HG02943 (cell line): ENCODE data around the gene DTHD1.

ENCODE experiments used
- ATAC-seq: cut with Tn5 transposase; IDR thresholded peaks from one replicate; pipeline ENCODE4 v1.9.1; 2021; ENCODE audit warnings: mild to moderate bottlenecking, low read depth, moderate library complexity; ENCODE audit not compliant: unreplicated experiment

DTHD1 gene

DNA sequence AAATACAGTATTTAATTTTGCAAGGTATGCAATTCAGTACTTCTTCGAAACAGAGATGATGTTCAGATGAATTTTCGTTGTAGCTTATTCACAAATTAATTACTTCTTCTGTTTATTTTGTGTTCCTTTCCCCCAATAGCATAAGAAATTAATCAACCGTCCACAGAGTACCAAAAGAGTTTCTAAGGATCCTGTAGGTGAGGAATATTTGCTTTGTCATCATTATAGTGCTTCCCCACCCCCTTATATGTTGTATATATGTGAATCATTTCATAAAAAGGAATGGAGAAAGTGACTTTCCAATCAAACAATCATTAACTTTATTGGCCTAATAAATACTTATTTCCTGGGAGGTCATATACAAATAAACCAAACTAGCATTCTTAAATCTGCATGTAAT lies 57.6 kb downstream of the DTHD1 start:
- ATAC-seq: no peak

DNA sequence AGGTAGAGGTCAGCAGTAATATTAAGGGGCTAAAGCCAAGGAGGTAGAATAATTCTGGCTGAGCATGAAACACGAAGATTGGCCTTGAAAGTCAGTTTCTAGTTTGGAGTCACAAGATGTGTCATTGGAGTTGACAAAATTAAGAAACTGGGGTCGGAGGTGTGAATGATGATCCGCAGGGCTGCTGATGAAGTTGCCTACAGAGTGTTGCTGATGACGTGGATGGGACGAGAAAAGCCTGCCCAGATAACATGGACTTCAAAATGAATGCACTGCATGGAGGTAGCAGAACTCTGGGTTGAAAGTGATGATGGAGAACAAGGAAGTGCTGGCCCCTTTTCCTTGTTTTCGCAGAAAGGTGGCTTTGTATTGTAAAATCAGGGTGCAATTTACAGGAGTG lies 60.5 kb downstream of the DTHD1 start:
- ATAC-seq: no peak

DNA sequence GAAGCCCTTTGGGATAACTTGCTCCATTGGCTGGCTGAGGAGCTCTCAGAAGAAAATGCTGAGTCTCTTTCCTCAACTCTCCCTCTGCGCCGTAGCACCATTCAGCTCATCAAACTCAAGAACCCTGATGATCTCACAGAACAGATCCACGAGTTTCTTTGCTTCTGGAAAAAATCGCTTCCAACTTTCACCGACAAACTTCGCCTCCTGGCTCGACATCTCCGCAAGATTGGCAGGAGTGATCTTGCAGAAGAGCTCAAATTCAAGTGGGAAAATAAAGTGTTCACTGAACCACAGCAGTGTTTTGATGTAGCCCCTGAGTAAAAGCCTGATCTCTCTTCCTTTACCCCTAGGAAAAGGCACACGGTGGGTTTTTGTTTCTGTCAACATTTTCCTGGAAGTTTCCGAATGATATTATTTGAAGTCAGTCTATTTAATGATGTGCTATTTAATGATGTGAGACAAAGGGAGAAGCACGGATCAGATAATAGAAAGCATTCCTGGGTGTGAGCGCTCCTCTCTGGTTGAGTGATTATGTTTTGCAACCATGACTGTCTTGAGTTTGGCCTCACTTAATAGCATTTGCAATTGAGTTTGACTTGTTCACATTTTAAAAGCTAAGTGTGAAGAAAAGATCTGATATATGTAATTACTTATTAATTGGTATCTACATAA lies 62.2 kb downstream of the DTHD1 start:
- ATAC-seq: no peak

DNA sequence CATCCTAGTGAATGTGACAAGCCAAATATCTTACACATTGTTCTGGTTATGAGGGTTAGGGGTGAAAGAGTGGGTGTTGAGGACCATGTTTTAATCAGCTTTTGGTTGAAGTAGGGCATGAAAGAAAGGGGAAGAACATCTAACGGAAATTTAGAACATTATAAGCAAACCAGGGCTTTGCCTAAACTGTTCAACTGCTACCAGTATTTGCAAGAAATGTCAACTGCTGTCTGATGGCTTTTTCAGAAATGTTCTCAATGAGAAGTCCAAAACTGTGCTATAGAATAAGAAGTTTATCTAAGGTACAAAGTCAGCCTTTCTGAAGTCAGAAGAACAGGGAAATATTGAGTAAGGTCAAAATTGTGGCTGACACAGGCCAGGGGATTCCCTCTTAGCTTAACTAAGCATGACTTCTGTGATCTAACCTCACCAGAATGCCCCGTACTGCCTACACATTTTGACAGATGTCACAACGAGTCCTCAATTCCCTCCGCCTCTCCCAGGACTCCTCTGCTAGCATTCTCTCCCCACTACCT lies 67.1 kb downstream of the DTHD1 start:
- peak; percentile 84 for ATAC-seq

DNA sequence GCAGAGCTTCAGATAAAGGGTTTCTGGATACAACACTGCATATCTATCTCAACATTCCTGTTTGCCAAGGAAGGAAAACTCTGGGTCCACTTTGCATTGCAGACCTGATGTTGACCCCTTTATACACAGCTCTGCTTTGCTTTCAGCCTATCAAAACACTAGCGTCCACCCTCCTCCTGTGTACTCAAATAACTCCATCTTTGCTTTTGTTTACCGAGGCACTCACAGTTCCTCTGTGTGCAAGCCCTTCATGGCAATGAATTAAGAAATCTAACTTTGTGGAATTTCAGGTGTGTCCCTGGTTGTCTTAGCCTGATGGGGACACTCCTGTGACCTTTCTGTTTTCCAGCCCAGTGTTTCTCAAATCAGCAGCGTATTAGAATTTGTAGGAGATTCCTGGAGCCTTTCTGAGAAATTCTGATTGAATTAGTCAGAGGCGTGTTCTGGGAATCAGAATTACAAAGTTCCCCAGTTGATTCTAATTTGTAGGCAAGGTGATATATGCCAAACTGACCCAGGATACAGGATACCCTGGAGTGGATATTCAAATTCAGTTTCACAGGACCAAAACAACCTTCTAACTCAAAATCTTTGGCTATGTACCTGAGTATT lies 68.6 kb downstream of the DTHD1 start:
- ATAC-seq: no peak

DNA sequence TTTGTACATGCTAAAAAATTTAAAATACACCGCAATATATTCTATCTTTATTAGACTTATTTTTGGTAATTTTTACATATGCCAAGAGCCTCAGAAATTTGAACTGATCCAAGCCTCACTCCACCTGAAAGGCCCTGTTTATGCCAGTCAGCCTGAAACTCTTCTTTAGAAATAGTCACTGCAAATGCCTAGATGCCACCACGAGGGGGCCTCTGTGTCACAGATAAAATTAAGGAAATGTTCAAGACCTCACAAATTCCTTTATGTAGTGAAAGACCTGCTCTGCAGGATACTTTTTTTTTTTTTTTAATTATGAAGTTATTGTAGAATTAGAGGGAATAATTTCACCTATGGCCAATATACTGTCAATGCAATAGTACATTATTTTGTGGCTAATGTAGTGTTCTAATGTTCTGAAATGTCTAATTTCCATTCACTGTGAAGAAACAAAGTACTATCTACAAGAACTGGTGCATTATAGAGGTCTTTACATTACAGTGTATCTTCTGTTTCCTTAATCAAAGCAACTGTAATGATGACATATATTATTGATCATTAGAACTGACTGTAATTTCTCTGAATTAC lies 69.8 kb downstream of the DTHD1 start:
- ATAC-seq: no peak

DNA sequence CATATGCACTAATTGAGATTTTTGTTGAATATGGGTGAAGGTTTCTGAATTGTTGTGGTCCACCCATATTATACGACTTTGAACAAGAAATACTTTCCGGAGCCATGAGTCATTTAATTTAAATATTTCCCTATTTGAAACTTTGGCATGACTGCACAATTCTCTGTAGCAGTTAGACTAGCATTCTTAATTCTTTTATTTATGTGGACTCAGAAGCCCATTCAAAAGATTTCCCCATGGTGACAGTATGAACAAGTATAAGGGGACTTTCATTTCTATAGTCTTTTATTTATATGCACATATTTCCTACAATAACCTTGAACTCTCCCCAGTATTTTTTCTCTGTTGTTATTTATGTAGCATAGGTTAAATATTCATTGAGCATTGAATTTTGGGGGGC lies 72.6 kb downstream of the DTHD1 start:
- ATAC-seq: no peak

DNA sequence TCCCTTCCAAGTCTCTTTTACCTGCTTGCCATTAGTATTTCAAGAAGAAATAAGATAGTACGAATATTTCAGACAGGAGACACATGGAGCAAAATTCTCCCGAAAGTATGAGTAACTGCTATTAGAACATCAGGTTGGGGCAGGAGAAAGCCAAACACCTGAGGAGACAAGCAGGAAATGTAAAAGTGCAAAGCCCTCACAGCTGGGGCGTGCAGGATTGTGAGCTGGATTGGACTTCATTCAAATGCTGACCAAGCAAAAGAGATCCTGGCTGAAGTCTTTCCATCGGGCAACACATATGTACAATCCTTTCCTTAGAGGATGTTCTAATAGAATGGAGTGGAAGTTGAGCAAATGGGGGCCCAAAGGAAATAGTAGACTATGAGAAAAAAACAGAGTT lies 76.8 kb downstream of the DTHD1 start:
- no peak for ATAC-seq

DNA sequence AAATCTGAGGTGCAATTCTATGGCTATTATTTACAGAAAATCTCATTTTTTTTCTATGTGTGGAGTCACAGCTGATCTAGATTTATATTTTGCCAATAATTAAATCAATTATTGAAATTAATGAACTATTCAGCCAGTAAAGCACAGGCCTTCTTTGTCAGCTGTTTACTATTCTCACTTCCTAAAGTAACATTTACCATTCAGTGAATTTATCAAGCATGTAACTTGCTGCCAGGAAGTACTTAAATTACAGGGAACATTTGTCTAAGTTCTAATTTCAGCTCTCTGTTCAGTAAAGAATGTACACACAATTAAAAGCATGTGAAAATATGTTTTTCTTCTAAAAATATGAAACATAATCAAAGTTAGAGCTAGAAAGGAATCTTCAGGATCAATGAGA lies 79.3 kb downstream of the DTHD1 start:
- ATAC-seq: no peak

DNA sequence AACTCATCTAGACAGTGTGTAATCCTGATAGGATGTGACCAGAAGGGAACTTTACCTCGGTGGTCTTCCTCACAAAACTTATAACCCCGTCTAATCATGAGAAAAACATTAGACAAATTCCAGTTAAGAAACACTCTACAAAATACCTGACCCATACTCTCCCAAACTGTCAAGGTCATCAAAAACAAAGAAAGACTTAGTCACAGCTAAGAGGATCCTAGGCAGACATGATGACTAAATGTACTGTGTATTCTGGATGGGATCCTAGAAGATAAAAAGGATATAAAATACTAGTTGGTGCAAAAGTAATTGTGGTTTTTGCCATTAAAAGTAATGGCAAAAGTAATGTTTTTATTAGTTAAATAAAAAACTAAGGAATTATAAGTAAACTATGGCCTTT lies 81.6 kb downstream of the DTHD1 start:
- no peak for ATAC-seq

DNA sequence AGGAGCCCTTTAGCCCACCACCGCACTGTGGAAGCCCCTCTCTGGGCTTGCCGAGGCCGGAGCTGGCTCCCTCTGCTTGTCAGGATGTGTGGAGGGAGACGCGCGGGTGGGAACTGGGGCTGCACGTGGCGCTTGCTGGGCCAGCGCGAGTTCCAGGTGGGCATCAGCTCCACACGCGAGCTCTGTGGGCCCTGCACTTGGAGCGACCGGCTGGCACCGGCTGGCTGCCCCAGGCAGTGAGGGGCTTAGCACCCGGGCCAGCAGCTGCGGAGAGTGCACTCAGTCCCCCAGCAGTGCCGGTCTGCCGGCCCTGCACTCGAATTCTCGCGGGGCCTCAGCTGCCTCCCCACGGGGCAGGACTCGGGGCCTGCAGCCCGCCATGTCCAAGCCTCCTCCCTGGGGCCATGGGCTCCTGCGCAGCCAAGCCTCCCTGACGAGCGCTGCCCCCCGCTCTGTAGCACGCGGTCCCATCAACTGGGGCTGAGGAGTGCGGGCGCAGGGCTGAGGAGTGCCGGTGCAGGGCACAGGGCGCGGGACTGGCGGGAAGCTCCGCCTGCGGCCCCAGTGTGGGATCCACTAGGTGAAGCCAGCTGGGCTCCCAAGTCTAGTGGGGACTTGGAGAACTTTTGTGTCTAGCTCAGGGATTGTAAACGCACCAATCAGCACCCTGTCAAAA lies 93.6 kb downstream of the DTHD1 start:
- no peak for ATAC-seq

DNA sequence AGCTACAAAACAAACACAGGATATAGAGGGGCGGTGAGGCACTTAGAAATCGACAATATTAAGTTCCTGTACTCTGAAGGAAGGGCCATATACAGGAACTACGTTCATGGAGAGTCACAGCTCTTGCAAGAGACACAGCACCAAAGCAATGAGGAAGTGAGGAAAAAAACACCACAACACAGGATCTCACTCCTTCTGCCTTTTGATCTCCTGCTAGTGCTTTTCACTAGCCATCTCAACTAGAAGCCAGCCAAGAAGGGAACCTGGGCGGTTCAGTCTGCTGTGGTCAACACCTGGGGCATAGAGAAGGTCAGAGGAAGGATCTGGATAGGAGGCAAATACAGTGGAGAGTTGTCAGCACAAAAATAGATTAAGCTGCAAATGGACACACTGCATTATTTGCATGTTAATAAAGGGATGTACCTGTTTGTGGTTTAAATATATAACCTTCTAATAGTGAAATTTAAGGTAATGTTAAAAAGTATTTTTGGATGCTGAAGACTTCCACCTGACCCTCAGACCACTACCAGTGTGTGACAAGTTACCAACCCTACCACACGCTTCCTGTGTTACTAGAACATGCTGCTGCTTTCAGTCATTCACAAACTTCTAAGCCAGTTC lies 104.6 kb downstream of the DTHD1 start:
- ATAC-seq: peak; percentile 89

DNA sequence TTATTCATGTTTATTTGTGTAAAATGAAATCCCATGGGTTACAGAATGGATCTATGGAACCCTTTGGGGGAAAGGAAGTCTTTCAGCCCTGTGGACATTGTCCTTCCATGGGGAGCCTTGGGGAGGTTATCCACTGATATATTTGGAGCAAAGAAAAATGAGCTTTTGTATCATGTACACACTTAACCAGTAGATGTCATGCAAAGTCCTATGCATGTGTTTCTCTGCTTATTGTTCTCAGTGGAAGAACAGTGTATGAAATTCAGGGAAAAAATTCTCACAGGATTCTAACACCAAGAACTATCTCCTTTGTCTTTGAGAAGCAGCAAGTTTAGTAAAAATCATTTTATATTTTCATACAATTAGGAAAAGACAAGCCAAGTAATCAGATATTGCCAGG lies 105.3 kb downstream of the DTHD1 start:
- ATAC-seq: no peak

DNA sequence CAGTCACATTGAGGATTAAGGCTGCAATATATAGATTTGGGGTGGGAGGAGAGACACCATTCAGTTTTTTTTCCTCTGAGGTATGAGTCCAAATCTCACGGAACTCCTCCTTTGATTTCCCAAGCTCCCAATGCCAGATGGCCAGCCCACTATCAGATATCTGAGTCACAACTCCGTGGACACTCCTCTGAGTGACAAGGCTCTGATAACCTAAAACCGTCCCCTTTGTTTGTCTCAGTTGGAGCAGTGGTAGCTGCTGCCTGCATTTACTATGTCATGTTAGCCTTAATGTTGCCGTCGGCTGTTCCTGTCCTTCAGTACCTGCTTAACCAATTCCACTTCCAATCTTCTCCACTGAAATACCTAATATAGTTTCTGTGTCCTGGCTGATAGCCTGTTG lies 107.3 kb downstream of the DTHD1 start:
- ATAC-seq: no peak

DNA sequence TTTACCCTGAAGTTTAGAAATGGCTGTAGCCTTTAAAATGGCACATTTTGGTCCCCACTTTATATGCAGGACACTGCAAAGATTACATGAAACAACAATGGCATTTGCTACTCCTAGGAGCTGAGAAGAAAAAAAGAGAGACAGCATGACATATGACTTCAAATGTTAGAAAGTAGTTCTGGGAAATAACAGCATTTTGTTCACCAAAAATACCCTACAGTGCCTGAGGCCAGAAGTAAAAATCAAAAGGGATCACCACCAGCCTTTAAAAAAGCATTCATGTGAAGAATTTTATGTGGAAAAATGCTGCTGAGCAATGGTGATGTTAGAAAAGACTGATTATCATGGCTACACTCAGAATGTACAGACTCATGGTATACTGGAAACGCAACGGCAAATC lies 110.0 kb downstream of the DTHD1 start:
- no peak for ATAC-seq

DNA sequence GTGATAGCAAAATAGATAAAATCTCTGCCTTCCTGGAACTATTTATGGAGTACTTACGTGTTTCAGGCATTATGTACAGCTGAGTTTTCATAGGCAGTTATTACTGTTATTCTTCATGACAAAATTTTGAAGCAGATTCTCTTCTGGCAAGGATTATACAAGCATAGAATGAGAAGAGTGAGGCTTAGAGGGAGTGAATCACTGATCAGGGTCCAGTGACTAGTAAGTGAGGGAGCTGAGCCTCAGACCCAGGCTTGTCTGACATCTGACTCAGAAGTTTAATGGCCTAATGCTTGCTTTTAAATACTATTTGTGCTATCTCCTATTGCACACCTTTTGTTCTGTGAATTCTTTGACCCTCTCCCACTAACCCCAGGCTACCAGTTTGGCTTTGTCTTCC lies 110.6 kb downstream of the DTHD1 start:
- ATAC-seq: no peak

DNA sequence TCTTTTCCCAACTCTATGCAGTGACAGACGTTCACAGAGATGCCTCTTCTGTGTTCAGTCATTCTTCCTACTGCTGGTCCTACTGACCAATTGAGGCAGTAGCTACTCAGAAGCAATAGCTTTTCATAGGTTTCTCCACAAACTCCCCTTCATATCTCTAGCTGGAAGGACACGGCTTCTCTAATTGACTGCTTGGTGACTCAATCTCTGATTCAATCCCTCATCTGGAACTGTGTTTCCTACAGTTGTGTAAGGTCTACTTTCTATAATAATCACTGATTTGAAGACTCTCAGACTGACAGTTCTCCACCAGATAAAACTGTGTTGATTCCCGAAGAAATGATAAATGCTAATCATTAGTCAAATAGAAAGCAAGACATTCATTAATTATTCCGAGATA lies 111.5 kb downstream of the DTHD1 start:
- ATAC-seq: no peak
